SHP77 (cell line): ENCODE results near the gene KRTAP12-1.
"Not testable (repeated sequence)": the region's sequence is repeated elsewhere in the genome, so short reads cannot be mapped to it uniquely, and the experiment has no call there.

Experiments used
- DNase-seq, 2 experiments: peaks; one replicate each; lab custom pipeline; 2025; lab: John Stamatoyannopoulos, UW

Gene KRTAP12-1

GRCh38 chr21:44667612-44668011 is 14.4 kb downstream of the KRTAP12-1 start:
- DNase-seq: no peak

- peak in 1 of 2 experiments; percentile 32 for DNase-seq
These were observed 15.3 kb downstream of the KRTAP12-1 start, which contains the start of gene KRTAP12-2 for GRCh38 chr21:44666401-44667320. Gene KRTAP12-2, minus strand, starts transcription at chr21:44666927. Its CDS starts 41 bp downstream, at chr21:44666886.

- no peak for DNase-seq
These were observed 17.3 kb downstream of the KRTAP12-1 start for GRCh38 chr21:44664691-44665090.

- not testable (repeated sequence) for DNase-seq
These were observed 20.4 kb downstream of the KRTAP12-1 start for GRCh38 chr21:44661567-44661966.

- no peak for DNase-seq
These were observed 22.9 kb downstream of the KRTAP12-1 start for GRCh38 chr21:44658913-44659595.

- DNase-seq: no peak
These were observed 23.4 kb downstream of the KRTAP12-1 start for GRCh38 chr21:44658541-44658910.

GRCh38 chr21:44657635-44658540 is 24.1 kb downstream of the KRTAP12-1 start, which contains the start of gene KRTAP12-3:
Gene KRTAP12-3, plus strand, starts transcription at chr21:44657932. Its CDS starts 48 bp downstream, at chr21:44657980.
- DNase-seq: no peak

- no peak for DNase-seq
These were observed 25.1 kb downstream of the KRTAP12-1 start for GRCh38 chr21:44656868-44657267.

- no peak for DNase-seq
These were observed 27.3 kb downstream of the KRTAP12-1 start, which contains the start of gene KRTAP12-4 for GRCh38 chr21:44654576-44655175. Gene KRTAP12-4, minus strand, starts transcription at chr21:44654659. Its CDS starts 45 bp downstream, at chr21:44654614.

- DNase-seq: peak in 1 of 2 experiments; percentile 33
These were observed 28.0 kb downstream of the KRTAP12-1 start for GRCh38 chr21:44653656-44654575.

- DNase-seq: peak in 1 of 2 experiments; percentile 13
These were observed 28.8 kb downstream of the KRTAP12-1 start for GRCh38 chr21:44653123-44653522.

GRCh38 chr21:44650973-44651675 is 30.8 kb downstream of the KRTAP12-1 start:
- no peak for DNase-seq

GRCh38 chr21:44650265-44650972 is 31.5 kb downstream of the KRTAP12-1 start:
- DNase-seq: no peak

- no peak for DNase-seq
These were observed 32.4 kb downstream of the KRTAP12-1 start for GRCh38 chr21:44649521-44650100.

GRCh38 chr21:44648557-44649311 is 33.2 kb downstream of the KRTAP12-1 start:
- DNase-seq: no peak

GRCh38 chr21:44647222-44647552 is 34.8 kb downstream of the KRTAP12-1 start:
- DNase-seq: peak in 1 of 2 experiments; percentile 53

- DNase-seq: peak in 1 of 2 experiments; percentile 53
These were observed 35.4 kb downstream of the KRTAP12-1 start, which contains the start of gene KRTAP10-11 for GRCh38 chr21:44646366-44647221. Gene KRTAP10-11, plus strand, starts transcription at chr21:44646414. Its CDS starts 45 bp downstream, at chr21:44646459.
